Smooth muscle cell (in vitro differentiated cells): Measurements from ENCODE around the gene PDIA4. TPM values are rescaled to one million over a fixed set of nuclear protein-coding genes. Genes with fewer than 3 reads are reported as not detected.

ENCODE experiments used
- DNase-seq: peaks from one replicate; lab custom pipeline; 2025; ENCODE audit not compliant: unreplicated experiment; lab: John Stamatoyannopoulos, UW
- H2AFZ ChIP-seq: fragments of 200-600 bp; sonication (generic); 2 replicates; pipeline ENCODE4 v1.6.0; 2016; ENCODE audit warnings: antibody characterized with exemption, low read depth, mild to moderate bottlenecking
- H3F3A ChIP-seq: fragments of 200-600 bp; sonication (generic); 2 replicates; pipeline ENCODE4 v1.6.0; 2017; ENCODE audit warnings: antibody characterized with exemption, low read depth
- H3K27ac ChIP-seq: fragments of 200-600 bp; sonication (generic); 2 replicates; pipeline ENCODE4 v1.5.1; 2016; ENCODE audit warnings: low read depth, mild to moderate bottlenecking
- H3K27me3 ChIP-seq: fragments of 200-600 bp; sonication (generic); 2 replicates; pipeline ENCODE4 v1.6.1; 2016; ENCODE audit warnings: low read depth, mild to moderate bottlenecking
- H3K36me3 ChIP-seq: fragments of 200-600 bp; sonication (generic); 2 replicates; pipeline ENCODE4 v1.5.1; 2016; ENCODE audit warnings: low read depth
- H3K4me1 ChIP-seq: fragments of 200-600 bp; sonication (generic); 2 replicates; pipeline ENCODE4 v1.5.1; 2016; ENCODE audit warnings: low read depth
- H3K4me2 ChIP-seq: fragments of 200-600 bp; sonication (generic); 2 replicates; pipeline ENCODE4 v1.6.0; 2016; ENCODE audit warnings: mild to moderate bottlenecking
- H3K4me3 ChIP-seq: fragments of 200-600 bp; sonication (generic); 2 replicates; pipeline ENCODE4 v1.5.1; 2016; ENCODE audit warnings: mild to moderate bottlenecking
- H3K79me2 ChIP-seq: fragments of 200-600 bp; sonication (generic); 2 replicates; pipeline ENCODE4 v1.6.0; 2016; ENCODE audit warnings: low read depth, mild to moderate bottlenecking
- H3K9ac ChIP-seq: fragments of 200-600 bp; sonication (generic); 2 replicates; pipeline ENCODE4 v1.6.0; 2016; ENCODE audit warnings: low read depth
- H3K9me3 ChIP-seq: fragments of 200-600 bp; sonication (generic); replicated peaks from 2 replicates; pipeline ENCODE4 v1.5.1; 2016; ENCODE audit warnings: low read depth
- H4K20me1 ChIP-seq: fragments of 200-600 bp; sonication (generic); 2 replicates; pipeline ENCODE4 v1.6.0; 2016; ENCODE audit warnings: low read depth
- CTCF ChIP-seq: fragments of 200-600 bp; sonication (generic); IDR thresholded peaks from 2 replicates; pipeline ENCODE4 v1.5.1; 2017; ENCODE audit warnings: borderline replicate concordance, mild to moderate bottlenecking, antibody characterized with exemption; ENCODE audit not compliant: insufficient read depth, poor library complexity, severe bottlenecking
- WGBS: methylation state at CpG from one replicate; pipeline ENCODE4 v1.1.7; 2016; ENCODE audit warnings: low lambda C conversion rate; 5-methylcytosine and 5-hydroxymethylcytosine counted together
- polyA plus RNA-seq: library from polyadenylated mRNA; unstranded; fragments of >200 nt; fragmentation: Nextera tagmentation; extraction: Ambion mirVana; gene quantifications from 2 replicates; pipeline ENCODE4 v1.2.1, GENCODE V29; 2016
- total RNA-seq: library from RNA; depleted of rRNA; stranded (reverse); fragments of >200 nt; gene quantifications from 2 replicates; pipeline ENCODE4 v1.2.3, GENCODE V29; 2014

Gene PDIA4
- total and polyA plus RNA-seq, 2 experiments from 2014 or later, result 178 to 316 TPM

- Histone ChIP-seq H3K9me3 (no peaks in the 10 kb centered on the region), H4K20me1 (no peaks in the 10 kb centered on the region), H3K36me3 (no peaks in the 10 kb centered on the region), H3K79me2 (no peaks in the 10 kb centered on the region), H2AFZ (no peak overlapping the region), H3K4me2 (no peak overlapping the region), H3K9ac (no peak overlapping the region), H3K27ac (no peak overlapping the region), H3K4me3 (no peak overlapping the region), H3F3A (no peaks in the 10 kb centered on the region), H3K27me3 (no peaks in the 10 kb centered on the region), H3K4me1 (peaks cover 4% of the 10 kb centered on the region)
- no peak for DNase-seq
- TF ChIP-seq CTCF, result no peak
- WGBS, result 75% methylated on average over 8 of the region's 8 CpGs
Observed at GRCh38 chr7:148978091-148978490, 50.2 kb downstream of the PDIA4 start.

- no peak for DNase-seq
- H3K4me1 ChIP-seq, result no peaks in the 10 kb centered on the region
- H2AFZ ChIP-seq, result no peak overlapping the region
Observed at GRCh38 chr7:148975896-148976295, 52.4 kb downstream of the PDIA4 start.

GRCh38 chr7:148973256-148973655, 55.0 kb downstream of the PDIA4 start:
- Histone ChIP-seq H3K27ac (no peak overlapping the region), H2AFZ (no peak overlapping the region), H3K79me2 (no peaks in the 10 kb centered on the region), H3K9ac (no peak overlapping the region), H3K4me2 (no peak overlapping the region), H3K4me3 (no peak overlapping the region), H3K4me1 (no peaks in the 10 kb centered on the region), H3K27me3 (no peaks in the 10 kb centered on the region), H3K9me3 (no peaks in the 10 kb centered on the region), H3K36me3 (no peaks in the 10 kb centered on the region), H4K20me1 (no peaks in the 10 kb centered on the region), H3F3A (no peaks in the 10 kb centered on the region)
- DNase-seq, result no peak
- 85% methylated on average over 6 of the region's 6 CpGs for WGBS
- TF ChIP-seq CTCF, result no peak

More at GRCh38 chr7:148975896-148976295, 52.4 kb downstream of the PDIA4 start:
- no peak overlapping the region for H3K4me2 ChIP-seq
- H3K27me3 ChIP-seq, result no peaks in the 10 kb centered on the region
- H3K4me3 ChIP-seq, result no peak overlapping the region
- no peak overlapping the region for H3K27ac ChIP-seq
- no peak overlapping the region for H3K9ac ChIP-seq
- no peak for TF ChIP-seq CTCF
- H3F3A ChIP-seq, result no peaks in the 10 kb centered on the region
- H3K36me3 ChIP-seq, result no peaks in the 10 kb centered on the region
- no peaks in the 10 kb centered on the region for H3K9me3 ChIP-seq
- H4K20me1 ChIP-seq, result no peaks in the 10 kb centered on the region
- no peaks in the 10 kb centered on the region for H3K79me2 ChIP-seq
- WGBS, result 85% methylated on average over 3 of the region's 3 CpGs

- no peaks in the 10 kb centered on the region for H3K27me3 ChIP-seq
- H3F3A ChIP-seq, result no peaks in the 10 kb centered on the region
- no peaks in the 10 kb centered on the region for H3K4me1 ChIP-seq
- H2AFZ ChIP-seq, result no peak overlapping the region
- DNase-seq, result no peak
- H3K9ac ChIP-seq, result no peak overlapping the region
- H3K4me2 ChIP-seq, result no peak overlapping the region
- no peaks in the 10 kb centered on the region for H3K36me3 ChIP-seq
- H3K27ac ChIP-seq, result no peak overlapping the region
- TF ChIP-seq CTCF, result no peak
- WGBS, result 94% methylated on average over 7 of the region's 7 CpGs
- no peaks in the 10 kb centered on the region for H3K79me2 ChIP-seq
- no peaks in the 10 kb centered on the region for H4K20me1 ChIP-seq
- H3K9me3 ChIP-seq, result no peaks in the 10 kb centered on the region
- H3K4me3 ChIP-seq, result no peak overlapping the region
Observed at GRCh38 chr7:148972375-148972774, 55.9 kb downstream of the PDIA4 start.
